ENCODE data around the gene XCL1.
"Not testable (repeated sequence)": the region's sequence is repeated elsewhere in the genome, so short reads cannot be mapped to it uniquely, and the experiment has no call there.

The XCL1 gene

GRCh38 chr1:168554603-168555483 lies 21.6 kb upstream of the XCL1 start:
- no peaks in the 10 kb centered on the region; the same call in 1 of the 2 replicates for H3K4me1 ChIP-seq (ENCODE audit: insufficient read depth, low read length)
- no peaks in the 10 kb centered on the region for H3K36me3 ChIP-seq (ENCODE audit: insufficient read depth, low read length)
- H3K9ac ChIP-seq (ENCODE audit: low read depth, low read length): no peak overlapping the region
- H3K9me3 ChIP-seq (ENCODE audit: control insufficient read depth, insufficient read depth, low read length): no peaks in the 10 kb centered on the region

GRCh38 chr1:168555508-168556046 lies 20.8 kb upstream of the XCL1 start:
- Histone ChIP-seq H3K9ac (ENCODE audit: low read depth, low read length) (no peak overlapping the region), H3K9me3 (ENCODE audit: control insufficient read depth, insufficient read depth, low read length) (no peaks in the 10 kb centered on the region), H3K4me1 (ENCODE audit: insufficient read depth, low read length) (no peaks in the 10 kb centered on the region; the same call in 1 of the 2 replicates), H3K36me3 (ENCODE audit: insufficient read depth, low read length) (no peaks in the 10 kb centered on the region)

GRCh38 chr1:168556647-168557046 lies 19.8 kb upstream of the XCL1 start:
- no peaks in the 10 kb centered on the region; the same call in 1 of the 2 replicates for H3K4me1 ChIP-seq (ENCODE audit: insufficient read depth, low read length)
- no peak overlapping the region for H3K9ac ChIP-seq (ENCODE audit: low read depth, low read length)
- no peaks in the 10 kb centered on the region for H3K36me3 ChIP-seq (ENCODE audit: insufficient read depth, low read length)
- no peaks in the 10 kb centered on the region for H3K9me3 ChIP-seq (ENCODE audit: control insufficient read depth, insufficient read depth, low read length)

- Histone ChIP-seq H3K4me1 (ENCODE audit: insufficient read depth, low read length) (no peaks in the 10 kb centered on the region; the same call in 1 of the 2 replicates), H3K9ac (ENCODE audit: low read depth, low read length) (no peak overlapping the region), H3K9me3 (ENCODE audit: control insufficient read depth, insufficient read depth, low read length) (no peaks in the 10 kb centered on the region), H3K36me3 (ENCODE audit: insufficient read depth, low read length) (no peaks in the 10 kb centered on the region)
Observed at GRCh38 chr1:168560370-168560769, 16.0 kb upstream of the XCL1 start.

- Histone ChIP-seq H3K9me3 (ENCODE audit: control insufficient read depth, insufficient read depth, low read length) (no peaks in the 10 kb centered on the region), H3K36me3 (ENCODE audit: insufficient read depth, low read length) (no peaks in the 10 kb centered on the region), H3K9ac (ENCODE audit: low read depth, low read length) (no peak overlapping the region), H3K4me1 (ENCODE audit: insufficient read depth, low read length) (no peaks in the 10 kb centered on the region)
Observed at GRCh38 chr1:168561989-168562388, 14.4 kb upstream of the XCL1 start.

- Histone ChIP-seq H3K4me1 (ENCODE audit: insufficient read depth, low read length) (peaks cover 6% of the 10 kb centered on the region; the same call in 1 of the 2 replicates), H3K36me3 (ENCODE audit: insufficient read depth, low read length) (no peaks in the 10 kb centered on the region), H3K9ac (ENCODE audit: low read depth, low read length) (no peak overlapping the region), H3K9me3 (ENCODE audit: control insufficient read depth, insufficient read depth, low read length) (no peaks in the 10 kb centered on the region)
Observed at GRCh38 chr1:168565825-168566224, 10.6 kb upstream of the XCL1 start.

GRCh38 chr1:168567007-168567406 lies 9.4 kb upstream of the XCL1 start:
- Histone ChIP-seq H3K9ac (ENCODE audit: low read depth, low read length) (no peak overlapping the region), H3K36me3 (ENCODE audit: insufficient read depth, low read length) (no peaks in the 10 kb centered on the region), H3K9me3 (ENCODE audit: control insufficient read depth, insufficient read depth, low read length) (no peaks in the 10 kb centered on the region), H3K4me1 (ENCODE audit: insufficient read depth, low read length) (peaks cover 11% of the 10 kb centered on the region; the same call in 1 of the 2 replicates)

GRCh38 chr1:168567568-168567967 lies 8.8 kb upstream of the XCL1 start:
- no peak overlapping the region for H3K9ac ChIP-seq (ENCODE audit: low read depth, low read length)
- no peaks in the 10 kb centered on the region for H3K9me3 ChIP-seq (ENCODE audit: control insufficient read depth, insufficient read depth, low read length)
- no peaks in the 10 kb centered on the region for H3K36me3 ChIP-seq (ENCODE audit: insufficient read depth, low read length)
- H3K4me1 ChIP-seq (ENCODE audit: insufficient read depth, low read length): peaks cover 16% of the 10 kb centered on the region; the same call in 1 of the 2 replicates

GRCh38 chr1:168568346-168568745 lies 8.1 kb upstream of the XCL1 start:
- Histone ChIP-seq H3K9me3 (ENCODE audit: control insufficient read depth, insufficient read depth, low read length) (no peaks in the 10 kb centered on the region), H3K4me1 (ENCODE audit: insufficient read depth, low read length) (peaks cover 18% of the 10 kb centered on the region; the same call in 1 of the 2 replicates), H3K36me3 (ENCODE audit: insufficient read depth, low read length) (no peaks in the 10 kb centered on the region), H3K9ac (ENCODE audit: low read depth, low read length) (no peak overlapping the region)

- H3K9me3 ChIP-seq (ENCODE audit: control insufficient read depth, insufficient read depth, low read length): no peaks in the 10 kb centered on the region
- H3K36me3 ChIP-seq (ENCODE audit: insufficient read depth, low read length): no peaks in the 10 kb centered on the region
- peaks cover 18% of the 10 kb centered on the region; the same call in 1 of the 2 replicates for H3K4me1 ChIP-seq (ENCODE audit: insufficient read depth, low read length)
- no peak overlapping the region for H3K9ac ChIP-seq (ENCODE audit: low read depth, low read length)
Observed at GRCh38 chr1:168570652-168571051, 5.8 kb upstream of the XCL1 start.

GRCh38 chr1:168572633-168573032 lies 3.8 kb upstream of the XCL1 start:
- H3K36me3 ChIP-seq (ENCODE audit: insufficient read depth, low read length): no peaks in the 10 kb centered on the region
- no peaks in the 10 kb centered on the region for H3K9me3 ChIP-seq (ENCODE audit: control insufficient read depth, insufficient read depth, low read length)
- H3K9ac ChIP-seq (ENCODE audit: low read depth, low read length): no peak overlapping the region
- peaks cover 18% of the 10 kb centered on the region; the same call in 1 of the 2 replicates for H3K4me1 ChIP-seq (ENCODE audit: insufficient read depth, low read length)

GRCh38 chr1:168574234-168574633 lies 2.2 kb upstream of the XCL1 start:
- H3K4me1 ChIP-seq (ENCODE audit: insufficient read depth, low read length): peaks cover 18% of the 10 kb centered on the region; the same call in 1 of the 2 replicates
- not testable (repeated sequence) for H3K36me3 ChIP-seq (ENCODE audit: insufficient read depth, low read length); H3K9me3 ChIP-seq (ENCODE audit: control insufficient read depth, insufficient read depth, low read length); H3K9ac ChIP-seq (ENCODE audit: low read depth, low read length)

GRCh38 chr1:168578531-168579185 lies 2.3 kb downstream of the XCL1 start:
- H3K36me3 ChIP-seq (ENCODE audit: insufficient read depth, low read length); H3K4me1 ChIP-seq (ENCODE audit: insufficient read depth, low read length): not testable (repeated sequence)

GRCh38 chr1:168580290-168580689 lies 3.9 kb downstream of the XCL1 start:
- H3K9ac ChIP-seq (ENCODE audit: low read depth, low read length); H3K4me1 ChIP-seq (ENCODE audit: insufficient read depth, low read length); H3K36me3 ChIP-seq (ENCODE audit: insufficient read depth, low read length); H3K9me3 ChIP-seq (ENCODE audit: control insufficient read depth, insufficient read depth, low read length): not testable (repeated sequence)

More at GRCh38 chr1:168578531-168579185, 2.3 kb downstream of the XCL1 start:
- H3K9ac ChIP-seq (ENCODE audit: low read depth, low read length); H3K9me3 ChIP-seq (ENCODE audit: control insufficient read depth, insufficient read depth, low read length): not testable (repeated sequence)

All from ES-I3 (cell line).